ENCODE data around the gene UPK3B. TPM values are rescaled to one million over a fixed set of nuclear protein-coding genes. Genes with fewer than 3 reads are reported as not detected.
"Not testable (repeated sequence)": the region's sequence is repeated elsewhere in the genome, so short reads cannot be mapped to it uniquely, and the experiment has no call there.

UPK3B gene
- total and polyA plus RNA-seq, 4 donors = 1.3 to 1.7 (median 1.6) TPM; not detected in 1

- H3K27me3 ChIP-seq (ENCODE audit: control insufficient read depth in 1 of 2, insufficient read depth in 2 of 2, low read length in 1 of 2); H3K9me3 ChIP-seq (ENCODE audit: control insufficient read depth, low read length); intact Hi-C loops (cut with DNase I); H3K4me3 ChIP-seq (ENCODE audit: low read length in 2 of 2); ATAC-seq (ENCODE audit: low FRiP score); H3K27ac ChIP-seq (ENCODE audit: low read depth in 1 of 2, low read length in 2 of 2); DNase-seq; H3K36me3 ChIP-seq (ENCODE audit: control insufficient read depth in 1 of 2, insufficient read depth in 2 of 2, low read length in 1 of 2); H3K4me1 ChIP-seq (ENCODE audit: control insufficient read depth in 1 of 2, insufficient read depth in 2 of 2, low read length in 2 of 2): not testable (repeated sequence)
- WGBS, 2 donors = 94 to 96% methylated on average over 3 of the region's 3 CpGs
These were observed 51.0 kb downstream of the UPK3B start for GRCh38 chr7:76561342-76561741.

- ATAC-seq (ENCODE audit: low FRiP score); intact Hi-C loops (cut with DNase I); H3K9me3 ChIP-seq (ENCODE audit: control insufficient read depth, low read length); H3K4me3 ChIP-seq (ENCODE audit: low read length in 2 of 2); H3K36me3 ChIP-seq (ENCODE audit: control insufficient read depth in 1 of 2, insufficient read depth in 2 of 2, low read length in 1 of 2); H3K4me1 ChIP-seq (ENCODE audit: control insufficient read depth in 1 of 2, insufficient read depth in 2 of 2, low read length in 2 of 2); H3K27me3 ChIP-seq (ENCODE audit: control insufficient read depth in 1 of 2, insufficient read depth in 2 of 2, low read length in 1 of 2); DNase-seq; H3K27ac ChIP-seq (ENCODE audit: low read depth in 1 of 2, low read length in 2 of 2): not testable (repeated sequence)
- WGBS, 2 donors = 98 to 99% methylated on average over 2 of the region's 3 CpGs
These were observed 54.6 kb downstream of the UPK3B start for GRCh38 chr7:76565001-76565400.

Other genes with a start within 250 kb of the UPK3B start
- 1,000 to 10,000 TPM; 1,225 to 2,295 TPM for gene HSPB1, start 207.9 kb upstream of the UPK3B start, total RNA-seq
- gene HSPB1, start 207.9 kb upstream of the UPK3B start, polyA plus RNA-seq = 1,000 to 10,000 TPM in 1 of 2 donors, 100 to 1,000 TPM in 1; 742 to 1,817 TPM
- gene YWHAG, start 151.6 kb upstream of the UPK3B start, total RNA-seq = 100 to 1,000 TPM; 104 to 121 TPM
- gene YWHAG, start 151.6 kb upstream of the UPK3B start, polyA plus RNA-seq = 10 to 100 TPM; 40.0 to 58.2 TPM
- gene SSC4D, start 100.9 kb upstream of the UPK3B start, total RNA-seq = under 1 TPM; 0.33 to 0.58 TPM
- gene SSC4D, start 100.9 kb upstream of the UPK3B start, polyA plus RNA-seq = under 1 TPM in 1 of 2 donors, not detected in 1; 0.13 TPM
- 1 to 10 TPM; 1.5 to 2.0 TPM for gene ZP3, start 85.6 kb upstream of the UPK3B start, total RNA-seq
- 1 to 10 TPM in 1 of 2 donors, under 1 TPM in 1; 0.38 to 3.2 TPM for gene ZP3, start 85.6 kb upstream of the UPK3B start, polyA plus RNA-seq
- 10 to 100 TPM; 23.7 to 40.9 TPM for gene DTX2, start 48.8 kb upstream of the UPK3B start, total RNA-seq
- 10 to 100 TPM; 10.4 to 14.4 TPM for gene DTX2, start 48.8 kb upstream of the UPK3B start, polyA plus RNA-seq
- under 1 TPM; 0.16 to 0.48 TPM for gene SPDYE16, start 32.7 kb downstream of the UPK3B start, total RNA-seq
- under 1 TPM in 1 of 2 donors, not detected in 1; 0.61 TPM for gene SPDYE16, start 32.7 kb downstream of the UPK3B start, polyA plus RNA-seq
- 10 to 100 TPM in 1 of 2 donors, 1 to 10 TPM in 1; 8.1 to 13.1 TPM for gene POMZP3, start 116.7 kb downstream of the UPK3B start, total RNA-seq
- gene POMZP3, start 116.7 kb downstream of the UPK3B start, polyA plus RNA-seq = 10 to 100 TPM; 11.4 to 13.4 TPM

All from aorta (tissue), 5 donors.